ENCODE data around the gene TARM1. TPM values are rescaled to one million over a fixed set of nuclear protein-coding genes. Genes with fewer than 3 reads are reported as not detected.

TARM1 gene
- total and polyA plus RNA-seq, 2 of the 8 experiments (the other 6 are each of a cell fraction or from before 2014, with no cell fraction given) = not detected

GRCh38 chr19:54095136-54095858, 14.1 kb upstream of the TARM1 start:
- peak overlapping the region; percentile 68; the same call in 1 of the 2 replicates for H2BK12ac ChIP-seq (ENCODE audit: low read depth, low read length)
- no peak overlapping the region for H2AK5ac ChIP-seq (ENCODE audit: low read depth, low read length)
- DNase-seq (ENCODE audit: low read depth in 1 of 2, low spot score in 2 of 2) (no peak), FAIRE-seq (no peak)
- ChIA-PET CTCF (ENCODE audit: partially characterized antibody) (interaction anchor here (0.6 to 2.4 kb wide), 11 partner anchors 11 to 302 kb away, joined by 3 to 7 read pairs (median 4); no protein-coding TSS in a partner anchor), POLR2A (ENCODE audit: partially characterized antibody) (interaction anchor here (0.7 to 6.1 kb wide), 14 partner anchors 11 to 228 kb away, joined by 3 to 37 read pairs (median 4); partner anchors contain the start of genes CNOT3, MYADM, PRPF31 and TFPT)
- no peak overlapping the region for H3K23ac ChIP-seq (ENCODE audit: insufficient read length)
- H2BK120ac ChIP-seq (replicated peaks; ENCODE audit: low read depth, low read length) = no peak overlapping the region
- H4K8ac ChIP-seq (ENCODE audit: extremely low read depth, insufficient read depth, low read length) = peak overlapping the region; percentile 86
- no peaks in the 10 kb centered on the region for H3K79me2 ChIP-seq (ENCODE audit: control insufficient read depth in 1 of 2, insufficient read depth in 2 of 2, low read length in 2 of 2)
- no peaks in the 10 kb centered on the region; a peak in 1 of 4 replicates for H3K9me3 ChIP-seq (ENCODE audit: insufficient read depth in 2 of 2, low read depth in 1 of 2, low read length in 1 of 2)
- H3K14ac ChIP-seq (ENCODE audit: insufficient read length) = no peak overlapping the region
- peaks cover 13% of the 10 kb centered on the region; the same call in 1 of the 2 replicates for H3K23me2 ChIP-seq (ENCODE audit: low read depth, low read length)
- peaks cover 0 to 5% (median 1%) of the 10 kb centered on the region in 4 experiments; a peak in 4 of 7 replicates for H3K4me1 ChIP-seq (replicated peaks in 1 of 4; ENCODE audit: control insufficient read depth in 3 of 4, insufficient read depth in 4 of 4, low read length in 3 of 4)
- no peaks in the 10 kb centered on the region for H4K20me1 ChIP-seq (replicated peaks in 1 of 2; ENCODE audit: control insufficient read depth in 1 of 2, insufficient read depth in 2 of 2, low read length in 2 of 2)
- H2BK20ac ChIP-seq (ENCODE audit: low read length) = no peak overlapping the region
- no peak overlapping the region; the same call in 1 of the 2 replicates for H2BK5ac ChIP-seq (ENCODE audit: low read depth, low read length)
- peak overlapping the region; percentile 51 to 92 for H3K4me2 ChIP-seq (ENCODE audit: insufficient read depth in 1 of 2, low read depth in 2 of 2, low read length in 2 of 2)
- H3K79me1 ChIP-seq (ENCODE audit: low read depth, low read length) = no peaks in the 10 kb centered on the region
- H3K4me3 ChIP-seq (ENCODE audit: extremely low read depth in 1 of 4, insufficient read depth in 2 of 4, low read depth in 3 of 4, low read length in 4 of 4) = peak overlapping the region; percentile 33 to 64 (median 52)
- no peaks in the 10 kb centered on the region for H3K36me3 ChIP-seq (ENCODE audit: control insufficient read depth in 2 of 4, insufficient read depth in 4 of 4, low read length in 3 of 4)
- H4K91ac ChIP-seq (replicated peaks; ENCODE audit: insufficient read length, low read length) = peak overlapping the region; percentile 0
- peak overlapping the region; percentile 21 for H4K5ac ChIP-seq (ENCODE audit: insufficient read length, low read depth, low read length)
- no peak overlapping the region for H3K56ac ChIP-seq (replicated peaks; ENCODE audit: insufficient read length, low read depth, low read length)
- no peak overlapping the region for H3K9ac ChIP-seq (replicated peaks in 1 of 4; ENCODE audit: extremely low read depth in 1 of 4, low read depth in 3 of 4, low read length in 3 of 4)
- TF ChIP-seq POU5F1 (IDR thresholded peaks at IDR 0.05; ENCODE audit: low read depth, low read length) (no peak), SUZ12 (IDR thresholded peaks at IDR 0.05; ENCODE audit: low read length) (no peak), HDAC2 (IDR thresholded peaks at IDR 0.05; ENCODE audit: borderline replicate concordance in 1 of 2, low read depth in 2 of 2, low read length in 2 of 2) (no peak), EP300 (IDR thresholded peaks at IDR 0.05; ENCODE audit: borderline replicate concordance in 1 of 2, low read depth in 2 of 2, low read length in 2 of 2) (no peak), RFX5 (IDR thresholded peaks at IDR 0.05; ENCODE audit: borderline replicate concordance, low read depth, low read length) (no peak)
- TF ChIP-seq, protein P1, sequence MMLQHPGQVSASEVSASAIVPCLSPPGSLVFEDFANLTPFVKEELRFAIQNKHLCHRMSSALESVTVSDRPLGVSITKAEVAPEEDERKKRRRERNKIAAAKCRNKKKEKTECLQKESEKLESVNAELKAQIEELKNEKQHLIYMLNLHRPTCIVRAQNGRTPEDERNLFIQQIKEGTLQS (IDR thresholded peaks at IDR 0.05; ENCODE audit: insufficient read depth, low read depth, low read length) = no peak
- peak overlapping the region; percentile 53 for H3K4ac ChIP-seq (replicated peaks; ENCODE audit: insufficient read length, low read depth, low read length)
- H3K27me3 ChIP-seq (replicated peaks in 1 of 4; ENCODE audit: control insufficient read depth in 3 of 4, extremely low read depth in 1 of 4, insufficient read depth in 3 of 4, low read length in 3 of 4) = peaks cover 6 to 29% (median 19%) of the 10 kb centered on the region in 4 experiments
- peak overlapping the region; percentile 23; the same call in 1 of the 2 replicates for H2BK15ac ChIP-seq (ENCODE audit: low read length)
- H3K27ac ChIP-seq (ENCODE audit: low read depth, low read length) = no peak overlapping the region
- 74% methylated on average over 19 of the region's 22 CpGs; no CpG with 5 or more reads in 1 of the 2 experiments for WGBS, 2 experiments (ENCODE audit: extremely low coverage in 1 of 2, insufficient coverage in 1 of 2, insufficient read length in 1 of 2, insufficient replicate concordance in 2 of 2, low coverage in 1 of 2, low lambda C conversion rate in 2 of 2, missing lambda C conversion rate in 1 of 2)
- H3K18ac ChIP-seq (ENCODE audit: extremely low read depth, low read length) = peak overlapping the region; percentile 75
- peak overlapping the region; percentile 92; the same call in 1 of the 2 replicates for H2AFZ ChIP-seq (ENCODE audit: low read length)
